ENCODE data around the gene PRKCB.

DNA sequence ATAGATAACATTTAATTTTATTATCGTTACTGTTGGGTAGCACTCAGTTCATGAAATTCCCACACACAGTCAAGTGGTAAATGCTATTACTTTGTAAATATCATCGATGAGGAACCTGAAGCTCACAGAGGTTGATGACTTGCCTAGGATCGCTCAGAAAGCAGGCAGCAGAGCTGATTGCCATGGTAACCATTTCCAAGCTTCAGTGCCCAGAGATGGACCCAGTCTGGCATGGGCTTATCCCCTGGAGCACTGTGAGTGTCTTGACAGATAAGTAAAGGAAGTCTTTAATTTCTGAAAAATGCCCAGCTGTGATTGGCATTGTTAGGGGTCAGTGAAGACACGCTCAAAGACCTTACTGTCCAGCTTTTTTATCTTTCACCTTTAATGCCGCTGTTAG lies 95.0 kb downstream of the PRKCB start:
- TF ChIP-seq CTCF (IDR thresholded peaks at IDR 0.05; ENCODE audit: control extremely low read depth in 1 of 3, insufficient read depth in 1 of 3, low read depth in 1 of 3, low read length in 3 of 3) (no peak), EZH2 (IDR thresholded peaks at IDR 0.05; ENCODE audit: low read depth, low read length, severe bottlenecking) (no peak), JUND (IDR thresholded peaks at IDR 0.05; ENCODE audit: low read length) (no peak), YY1 (IDR thresholded peaks at IDR 0.05; ENCODE audit: low read depth, low read length) (no peak), EP300 (IDR thresholded peaks at IDR 0.05; ENCODE audit: borderline replicate concordance in 1 of 2, low read depth in 2 of 2, low read length in 2 of 2) (no peak), BACH1 (IDR thresholded peaks at IDR 0.05; ENCODE audit: low read length) (no peak), FOSL1 (IDR thresholded peaks at IDR 0.05; ENCODE audit: insufficient read depth, low read depth, low read length) (no peak), KDM5A (IDR thresholded peaks at IDR 0.05; ENCODE audit: low read length) (no peak), BRCA1 (IDR thresholded peaks at IDR 0.05; ENCODE audit: low read depth, low read length) (no peak), POLR2A (IDR thresholded peaks at IDR 0.05; ENCODE audit: control extremely low read depth in 1 of 2, low read depth in 2 of 2, low read length in 2 of 2) (no peak)
- TF ChIP-seq, protein P1, sequence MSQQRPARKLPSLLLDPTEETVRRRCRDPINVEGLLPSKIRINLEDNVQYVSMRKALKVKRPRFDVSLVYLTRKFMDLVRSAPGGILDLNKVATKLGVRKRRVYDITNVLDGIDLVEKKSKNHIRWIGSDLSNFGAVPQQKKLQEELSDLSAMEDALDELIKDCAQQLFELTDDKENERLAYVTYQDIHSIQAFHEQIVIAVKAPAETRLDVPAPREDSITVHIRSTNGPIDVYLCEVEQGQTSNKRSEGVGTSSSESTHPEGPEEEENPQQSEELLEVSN (IDR thresholded peaks at IDR 0.05) = no peak
